GM18907 (cell line): Measurements from ENCODE around the gene MRPL34.

Source experiments
- ATAC-seq: cut with Tn5 transposase; IDR thresholded peaks from one replicate; pipeline ENCODE4 v1.9.1; 2021; ENCODE audit warnings: mild to moderate bottlenecking, moderate library complexity; ENCODE audit not compliant: unreplicated experiment

MRPL34 gene

DNA sequence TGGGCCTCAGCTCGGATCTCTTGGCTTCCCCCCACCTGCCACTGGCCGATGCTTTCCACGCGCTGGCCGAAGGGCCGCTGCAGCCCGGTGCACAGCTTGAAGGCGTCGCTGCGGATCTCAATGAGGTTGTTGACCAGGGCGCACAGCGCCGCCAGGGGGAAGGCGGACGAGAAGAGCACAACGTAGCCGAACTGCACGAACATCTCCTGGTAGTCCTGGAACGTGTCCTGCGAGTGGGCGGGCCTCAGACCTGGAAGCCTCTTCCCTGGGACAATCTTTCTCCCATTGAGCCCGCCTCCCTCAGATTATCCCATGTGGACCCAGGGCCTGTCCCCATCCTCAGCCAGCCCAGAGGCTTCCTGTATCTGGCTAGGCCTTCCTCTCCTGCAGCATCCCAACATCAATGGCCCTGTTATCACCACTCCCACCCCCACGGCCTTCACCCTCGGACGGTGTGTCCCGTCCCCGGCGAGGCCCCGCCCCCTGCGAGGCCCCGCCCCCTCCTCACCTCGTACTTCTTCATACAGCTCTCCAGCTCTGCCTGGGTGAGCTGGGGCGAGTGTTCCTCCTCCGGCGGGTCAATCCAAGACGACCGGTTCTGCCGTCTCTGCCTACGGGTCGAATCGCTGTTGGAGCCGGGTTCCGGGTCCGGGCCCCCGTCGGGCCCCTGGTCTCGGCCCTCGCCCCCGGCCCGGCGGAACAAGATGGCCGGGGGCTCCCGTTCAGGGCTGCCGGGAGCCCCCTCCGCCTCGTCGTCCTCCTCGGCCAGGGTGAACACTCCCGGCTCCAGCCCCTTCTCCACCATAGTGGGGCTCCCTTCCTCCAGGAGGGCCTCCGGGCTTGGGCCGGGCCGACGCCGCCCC, 22.2 kb downstream of the MRPL34 start:
- no peak for ATAC-seq

DNA sequence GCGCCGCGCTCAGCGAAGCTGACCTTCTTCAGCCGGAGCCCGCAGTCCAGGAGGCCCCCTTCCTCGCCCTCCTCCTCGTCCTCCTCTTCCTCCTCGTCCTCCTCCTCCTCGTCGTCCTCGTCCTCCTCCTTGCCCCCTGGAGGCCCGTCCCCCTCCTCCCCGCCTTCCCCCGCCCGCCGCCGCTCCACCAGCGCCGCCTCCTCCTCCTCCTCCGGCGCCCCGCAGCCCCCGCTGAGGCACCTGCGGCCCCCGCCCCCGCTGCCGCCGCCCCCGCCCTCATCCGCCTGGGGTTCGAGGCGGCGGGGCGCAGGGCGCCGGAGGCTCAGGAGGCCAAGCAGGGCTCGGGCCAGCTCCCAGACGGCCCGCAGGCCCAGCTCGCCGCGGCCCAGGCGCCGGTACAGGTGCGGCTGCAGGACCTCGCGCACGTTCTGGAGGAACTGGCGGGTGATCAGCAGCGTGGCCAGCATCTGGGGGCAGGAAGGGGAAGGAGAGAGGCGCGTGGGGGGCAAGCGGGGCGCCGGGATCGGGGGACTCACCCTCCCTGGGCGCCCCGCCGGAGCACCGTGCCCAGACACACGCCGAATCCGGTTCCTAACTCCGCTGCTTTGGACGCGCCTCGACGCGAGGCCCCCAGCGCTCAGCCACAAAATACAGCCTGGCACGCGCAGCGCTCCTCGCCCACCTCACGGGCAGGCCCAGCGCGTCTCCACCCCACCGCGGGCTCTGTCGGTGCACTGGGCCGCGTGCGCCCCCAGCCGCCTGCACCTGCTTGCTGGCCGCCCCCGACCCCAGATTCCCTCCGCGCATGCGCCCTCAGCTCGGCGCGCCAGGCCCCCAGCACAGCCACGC, 23.1 kb downstream of the MRPL34 start:
- no peak for ATAC-seq

DNA sequence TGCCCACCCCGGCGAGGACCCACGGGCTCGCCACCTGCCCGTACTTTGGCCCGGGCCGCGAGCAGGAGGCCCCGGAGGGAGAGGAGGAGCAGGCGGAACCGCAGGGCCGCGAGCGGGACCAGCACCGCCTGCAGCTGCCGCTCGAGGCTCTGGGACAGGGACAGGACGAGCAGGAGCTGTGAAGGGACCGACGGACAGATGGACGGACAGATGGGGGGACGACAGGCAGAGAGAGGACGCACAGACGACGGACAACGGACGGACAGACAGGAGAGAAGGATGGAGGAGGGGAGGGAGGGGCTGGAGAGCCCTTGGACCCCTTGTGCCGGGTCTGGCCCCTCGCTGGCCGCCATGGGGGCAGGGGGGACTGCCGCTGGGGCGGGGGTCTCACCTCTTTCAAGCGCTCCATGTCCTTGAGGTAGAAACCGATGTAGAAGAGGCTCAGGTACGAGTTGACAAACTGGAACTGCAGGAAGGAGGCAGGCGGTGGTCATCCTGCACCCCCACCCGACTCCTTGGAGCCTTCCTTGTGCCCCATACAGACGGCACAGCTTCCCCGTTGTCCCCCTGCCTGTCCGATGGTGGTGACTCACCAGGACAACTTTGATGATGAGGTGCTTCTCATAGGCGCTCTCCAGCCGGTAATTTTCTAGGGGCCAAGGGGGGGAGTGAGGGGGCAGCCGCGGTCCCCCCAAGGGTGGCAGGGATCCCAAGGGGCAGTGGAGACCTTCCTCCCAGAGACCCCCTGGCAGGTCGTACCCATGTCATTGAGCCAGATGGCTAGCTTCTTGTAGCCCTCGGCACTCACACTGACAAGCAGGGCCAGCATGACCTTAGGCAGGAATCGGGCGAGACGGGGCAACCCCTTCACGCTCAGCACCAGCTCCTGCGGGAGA, 23.9 kb downstream of the MRPL34 start:
- no peak for ATAC-seq

DNA sequence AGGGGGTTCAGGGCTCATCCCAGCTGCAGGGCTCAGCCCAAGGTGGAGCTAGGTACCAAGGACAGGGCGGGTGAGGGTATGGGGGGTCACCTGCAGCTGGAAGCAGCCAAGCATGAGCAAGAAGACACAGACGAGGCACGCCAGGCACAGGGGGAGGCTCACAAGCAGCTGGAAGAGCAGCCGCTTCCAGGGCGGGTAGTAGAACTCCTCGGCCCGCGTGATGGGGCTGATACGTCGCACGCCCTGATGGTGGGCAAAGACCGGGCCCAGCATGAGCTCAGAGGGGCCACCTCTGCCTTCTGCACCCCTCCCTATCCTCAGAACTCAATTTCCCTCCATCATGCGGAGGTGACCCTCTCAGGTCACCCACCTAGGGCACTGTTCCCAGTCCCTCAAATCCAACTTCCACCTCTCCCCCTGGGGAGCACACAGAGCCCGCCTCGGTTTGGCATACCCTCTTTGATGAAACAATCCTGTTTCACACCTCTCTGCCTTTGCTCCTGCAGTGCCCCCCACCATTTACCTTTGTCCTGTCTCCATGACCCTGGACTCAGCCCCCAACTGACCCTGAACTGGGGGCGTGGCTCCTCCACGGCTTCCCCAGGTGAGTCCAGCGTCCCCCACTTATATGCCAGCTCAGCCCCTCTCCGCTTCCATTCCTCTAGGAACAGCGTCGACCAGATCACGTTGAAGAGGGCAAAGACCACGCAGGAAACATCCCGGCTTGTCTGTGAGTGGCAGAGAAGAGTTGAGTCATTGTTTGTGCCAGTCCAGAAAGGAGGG, 24.8 kb downstream of the MRPL34 start:
- no peak for ATAC-seq

GRCh38 chr19:17331045-17331558, 25.4 kb downstream of the MRPL34 start:
- ATAC-seq: no peak

GRCh38 chr19:17332360-17332676, 26.6 kb downstream of the MRPL34 start:
- ATAC-seq: no peak

GRCh38 chr19:17332677-17333581, 27.3 kb downstream of the MRPL34 start:
- no peak for ATAC-seq

DNA sequence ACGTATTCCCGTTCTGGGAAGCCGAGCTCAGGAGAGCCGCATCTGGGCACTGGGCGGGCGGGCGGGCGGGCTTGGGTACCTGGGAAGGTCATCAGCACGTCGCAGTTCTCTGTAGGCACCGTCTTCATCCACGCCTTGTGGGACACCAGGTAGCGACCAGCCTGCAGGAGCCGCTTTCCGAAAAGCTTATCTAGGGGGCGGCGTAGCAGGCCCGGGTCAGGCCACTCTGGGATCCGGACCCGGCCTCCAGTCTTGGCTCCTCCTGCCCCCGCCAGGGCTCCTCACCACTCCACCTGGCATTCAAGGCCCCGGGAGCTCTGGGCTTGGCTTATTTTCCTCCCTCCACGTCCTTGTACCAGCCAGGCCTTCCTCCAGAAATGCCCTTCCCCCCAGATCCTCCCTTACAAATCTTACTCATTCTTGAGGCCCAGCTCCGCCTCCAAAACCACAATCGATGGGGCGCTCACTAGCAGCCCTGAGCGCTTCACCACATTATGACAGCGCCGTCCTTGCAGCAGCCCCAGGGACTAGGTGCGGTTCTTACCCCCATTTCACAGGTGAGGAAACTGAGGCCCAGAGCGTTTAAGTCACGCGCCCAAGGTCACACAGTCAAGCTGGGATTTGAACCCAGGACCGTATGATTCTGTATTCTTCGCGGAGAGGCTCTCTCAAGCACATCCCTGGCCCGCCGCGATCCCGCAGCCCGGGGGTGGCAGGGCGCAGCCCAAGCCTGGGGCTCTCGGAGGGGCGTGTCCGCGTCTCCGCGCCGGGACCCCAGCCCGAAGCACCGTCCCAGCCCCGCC, 28.1 kb downstream of the MRPL34 start:
- ATAC-seq: peak; percentile 1

DNA sequence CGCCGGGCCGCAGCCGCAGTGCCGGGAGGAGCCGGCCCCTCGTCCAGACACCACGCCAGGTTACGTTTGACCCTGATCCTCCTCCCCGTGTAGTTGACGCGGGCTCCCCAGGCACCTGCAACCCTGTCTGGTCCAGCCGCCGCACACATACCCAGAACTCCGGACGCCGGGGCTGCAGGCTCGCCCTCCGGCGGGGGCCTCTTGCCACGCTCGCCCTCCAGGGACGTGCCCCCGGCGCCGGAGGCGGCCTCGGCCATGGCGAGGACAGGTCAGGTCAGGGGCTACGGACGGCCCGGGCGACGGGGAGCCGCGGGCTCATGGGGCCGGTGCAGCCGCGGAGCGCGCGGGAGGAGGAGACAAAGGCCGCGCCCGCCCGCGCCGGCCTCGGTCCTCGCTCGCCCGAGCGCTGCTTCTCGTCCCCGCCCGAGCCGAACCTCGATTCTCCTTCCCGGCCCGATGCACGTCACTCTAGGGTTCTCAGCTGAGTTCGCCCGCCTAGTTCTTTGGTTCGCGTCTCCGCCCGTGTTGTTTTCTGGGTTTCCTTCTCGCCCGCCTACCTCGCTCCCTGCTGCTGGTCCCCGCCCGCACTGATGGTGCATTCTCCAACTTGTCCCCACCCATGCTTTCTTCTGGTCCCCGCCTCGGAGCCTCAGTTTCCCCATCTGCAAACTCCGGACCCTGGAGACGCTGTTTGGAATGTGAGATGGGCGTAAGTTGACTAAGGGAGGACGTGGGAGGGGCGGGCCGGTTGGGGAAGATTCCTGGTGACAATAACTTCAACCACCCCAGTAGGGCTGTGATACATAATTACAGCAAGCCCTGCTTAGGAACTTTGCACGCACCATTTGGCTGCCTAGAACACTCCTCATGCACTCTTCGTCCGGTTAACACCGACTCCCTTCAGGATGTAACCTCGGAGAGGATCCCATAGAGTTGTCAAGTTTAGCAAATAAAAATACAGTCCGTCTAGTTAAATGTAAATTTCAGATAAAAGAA, 29.0 kb downstream of the MRPL34 start, which contains the start of gene ANO8:
ANO8 (minus strand) TSS at position 442 of the 996 bp plus-strand sequence; CDS start at position 257, 185 bp downstream.
- ATAC-seq: peak; percentile 52

DNA sequence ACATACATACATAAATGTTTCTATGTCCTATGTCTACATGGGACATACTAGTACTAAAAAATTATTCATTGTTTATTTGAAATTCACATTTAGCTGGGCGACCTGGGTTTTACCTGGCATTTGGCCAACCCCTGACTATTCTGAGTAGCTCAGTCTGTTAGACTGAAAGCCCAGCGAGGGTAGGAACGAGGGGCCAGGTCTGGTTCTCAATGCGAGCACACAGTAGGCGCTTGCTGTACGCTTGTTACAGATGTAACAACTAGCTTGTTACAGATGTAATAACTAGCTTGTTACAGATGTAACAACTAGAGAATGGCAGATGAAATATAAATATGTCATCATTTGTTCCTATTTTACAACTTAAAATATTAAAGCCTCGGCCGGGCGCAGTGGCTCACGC, 29.9 kb downstream of the MRPL34 start:
- no peak for ATAC-seq

DNA sequence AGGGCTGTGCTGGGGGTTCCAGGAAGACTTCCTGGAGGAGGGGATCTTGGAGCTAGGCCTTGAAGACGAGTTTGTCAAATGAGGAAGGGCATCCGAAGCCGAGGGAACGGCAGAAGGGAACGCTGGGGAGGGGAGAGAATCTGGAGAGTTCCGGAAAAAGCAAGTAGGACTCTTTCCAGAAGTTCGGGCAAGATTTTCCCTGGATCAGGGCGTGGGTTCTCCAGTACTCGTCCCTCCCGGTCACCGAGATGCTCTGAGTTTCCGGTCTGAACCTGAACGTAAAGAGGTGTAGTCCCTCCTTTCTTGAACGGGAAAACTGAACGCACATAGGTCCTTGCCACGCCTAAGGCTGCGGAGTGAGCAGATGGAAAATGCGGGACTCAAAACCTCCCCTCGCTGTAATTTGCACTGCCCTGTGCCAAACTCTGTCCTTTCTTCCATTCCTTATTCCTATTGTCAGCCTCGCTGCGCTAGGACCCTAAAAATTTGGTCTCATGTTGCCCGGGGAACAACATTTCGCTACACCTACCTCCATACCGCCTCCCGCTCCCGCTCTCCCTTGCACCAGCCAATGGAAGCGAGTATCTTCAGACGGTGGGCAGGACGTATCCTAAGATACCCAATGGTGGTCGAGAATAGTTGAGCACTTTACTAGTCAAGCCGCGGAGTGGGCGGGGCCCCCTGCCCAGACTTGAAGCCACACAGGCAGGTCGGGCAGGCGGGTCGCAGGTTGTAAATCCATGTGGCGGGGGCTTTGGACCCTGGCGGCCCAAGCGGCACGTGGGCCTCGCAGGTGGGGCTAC, 31.4 kb downstream of the MRPL34 start, which contains the start of gene GTPBP3:
GTPBP3 (plus strand) TSS at position 682 of the 803 bp plus-strand sequence; CDS start at position 741, 59 bp downstream.
- peak; percentile 77 for ATAC-seq

DNA sequence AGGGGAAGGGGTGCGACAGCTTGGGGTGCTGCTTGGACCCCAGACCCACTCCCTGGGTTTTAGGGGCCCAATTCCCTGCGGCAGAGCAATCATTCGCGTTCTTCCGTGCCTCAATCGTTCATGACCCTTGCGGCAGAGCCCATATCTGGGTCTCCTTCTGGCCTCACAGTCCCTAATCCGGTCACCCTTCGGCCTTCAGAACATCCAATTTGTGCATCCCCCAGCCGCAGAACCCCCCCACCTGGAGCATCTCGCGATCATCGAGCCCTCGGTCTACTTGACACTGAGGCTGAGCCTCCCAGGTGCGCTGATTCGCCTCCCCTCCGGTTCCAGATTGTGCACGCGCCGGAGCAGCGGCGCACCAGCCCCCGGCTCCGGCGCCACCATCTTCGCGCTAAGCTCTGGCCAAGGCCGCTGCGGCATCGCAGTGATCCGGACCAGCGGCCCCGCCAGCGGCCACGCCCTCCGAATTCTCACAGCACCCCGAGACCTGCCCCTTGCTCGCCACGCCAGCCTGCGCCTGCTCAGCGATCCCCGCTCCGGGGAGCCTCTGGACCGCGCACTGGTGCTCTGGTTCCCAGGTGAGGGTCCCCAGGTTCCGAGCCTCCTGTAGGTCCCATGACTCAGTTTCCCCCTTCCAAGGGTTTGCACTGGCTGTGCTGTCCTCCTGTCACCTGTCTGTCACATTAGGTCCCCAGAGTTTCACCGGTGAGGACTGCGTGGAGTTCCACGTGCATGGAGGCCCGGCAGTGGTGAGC, 32.2 kb downstream of the MRPL34 start:
- no peak for ATAC-seq

- no peak for ATAC-seq
Observed at GRCh38 chr19:17338433-17339078, 32.9 kb downstream of the MRPL34 start.

DNA sequence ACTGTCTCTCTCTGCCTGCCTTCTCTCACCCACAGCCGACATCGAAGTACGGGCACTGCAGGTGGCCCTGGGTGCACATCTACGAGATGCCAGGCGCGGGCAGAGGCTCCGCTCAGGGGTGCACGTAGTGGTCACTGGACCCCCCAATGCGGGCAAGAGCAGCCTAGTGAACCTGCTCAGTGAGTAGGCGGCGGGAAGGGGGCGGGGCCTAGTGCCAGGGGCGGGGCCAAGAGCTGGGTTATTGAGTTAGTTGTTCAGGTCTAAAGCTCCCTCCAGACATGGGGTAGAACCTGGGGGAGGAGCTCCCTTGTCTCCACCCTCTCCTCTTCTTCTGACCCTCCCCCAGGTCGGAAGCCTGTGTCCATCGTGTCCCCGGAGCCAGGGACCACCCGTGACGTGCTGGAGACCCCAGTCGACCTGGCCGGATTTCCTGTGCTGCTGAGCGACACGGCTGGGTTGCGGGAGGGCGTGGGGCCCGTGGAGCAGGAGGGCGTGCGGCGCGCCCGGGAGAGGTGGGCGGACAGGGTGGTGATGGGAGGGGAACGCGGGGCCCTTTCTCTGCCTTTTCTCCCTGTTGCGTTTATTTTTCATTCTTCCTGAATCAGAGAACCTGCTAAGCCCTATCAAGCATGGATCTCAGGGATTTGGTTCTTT, 33.5 kb downstream of the MRPL34 start:
- no peak for ATAC-seq
